NK-92 (cell line): ENCODE results near the gene MAGEA12.
"Not testable (repeated sequence)": the region's sequence is repeated elsewhere in the genome, so short reads cannot be mapped to it uniquely, and the experiment has no call there.

Source experiments
- DNase-seq: peaks from one replicate; lab custom pipeline; 2025; ENCODE audit not compliant: unreplicated experiment; lab: John Stamatoyannopoulos, UW

Gene MAGEA12

DNA sequence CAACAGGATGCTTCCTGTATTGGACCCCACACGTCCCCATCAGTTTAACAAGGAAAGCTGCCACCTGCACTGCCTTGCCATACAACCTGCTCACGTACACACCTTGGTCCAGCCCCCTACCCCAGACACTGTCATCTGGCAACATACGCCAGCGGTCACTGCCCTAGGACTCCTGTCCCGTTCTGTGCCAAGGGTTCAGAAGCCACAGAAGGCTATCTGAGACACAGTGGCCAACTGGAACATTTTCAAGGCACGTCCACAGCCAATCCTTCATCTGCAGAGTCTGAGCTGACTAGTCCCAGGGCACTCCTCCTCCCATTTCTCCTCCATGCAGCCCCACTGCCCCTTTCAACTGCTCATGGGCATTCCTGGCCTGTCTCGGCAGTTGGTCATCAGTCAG lies 28.0 kb downstream of the MAGEA12 start:
- not testable (repeated sequence) for DNase-seq

- not testable (repeated sequence) for DNase-seq
Measured at GRCh38 chrX:152766562-152766961, 33.0 kb downstream of the MAGEA12 start.

- not testable (repeated sequence) for DNase-seq
Measured at GRCh38 chrX:152769549-152770289, 36.2 kb downstream of the MAGEA12 start, which contains the start of gene MAGEA6. Gene MAGEA6, minus strand, starts transcription at chrX:152769689. Its CDS starts 2,039 bp downstream, at chrX:152767650.

- DNase-seq: not testable (repeated sequence)
Measured at GRCh38 chrX:152787062-152787461, 53.5 kb downstream of the MAGEA12 start.
